GM21423 (cell line): Measurements from ENCODE around the gene GABARAP.
A peak's percentile ranks its signal among the peaks of the same experiment; 100 is the strongest.

Source experiments
- ATAC-seq: cut with Tn5 transposase; IDR thresholded peaks from one replicate; pipeline ENCODE4 v1.9.1; 2021; ENCODE audit warnings: mild to moderate bottlenecking, moderate library complexity; ENCODE audit not compliant: unreplicated experiment

GABARAP gene

DNA sequence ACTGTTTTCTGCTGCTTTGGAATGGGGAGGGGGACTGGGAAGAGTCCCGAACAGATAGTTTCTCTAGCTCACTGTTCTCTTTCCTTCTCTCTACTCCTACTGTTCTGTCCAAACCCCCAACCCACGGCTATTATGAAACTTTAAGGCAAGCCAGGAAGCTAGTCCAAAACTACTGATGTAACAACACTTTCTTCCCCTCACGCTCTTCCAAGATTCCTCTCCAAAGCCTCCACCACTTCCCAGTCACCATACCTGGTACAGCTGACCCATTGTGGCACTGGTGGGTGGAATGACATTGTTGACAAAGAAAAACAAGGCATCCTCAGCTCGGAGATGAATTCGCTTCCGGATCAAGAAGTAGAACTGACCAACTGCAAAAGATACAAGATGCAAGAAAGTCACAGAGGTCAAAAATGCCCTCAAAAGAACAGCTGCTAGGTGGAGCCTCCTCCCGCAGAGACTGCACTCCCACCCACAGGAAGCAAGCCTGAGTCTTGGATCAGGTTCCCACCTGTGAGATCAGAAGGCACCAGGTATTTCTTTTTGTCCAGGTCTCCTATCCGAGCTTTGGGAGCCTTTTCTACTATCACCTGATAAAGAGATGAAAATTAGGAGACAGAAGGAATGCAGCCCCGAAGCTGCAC, 1.0 kb downstream of the GABARAP start:
- ATAC-seq: no peak

DNA sequence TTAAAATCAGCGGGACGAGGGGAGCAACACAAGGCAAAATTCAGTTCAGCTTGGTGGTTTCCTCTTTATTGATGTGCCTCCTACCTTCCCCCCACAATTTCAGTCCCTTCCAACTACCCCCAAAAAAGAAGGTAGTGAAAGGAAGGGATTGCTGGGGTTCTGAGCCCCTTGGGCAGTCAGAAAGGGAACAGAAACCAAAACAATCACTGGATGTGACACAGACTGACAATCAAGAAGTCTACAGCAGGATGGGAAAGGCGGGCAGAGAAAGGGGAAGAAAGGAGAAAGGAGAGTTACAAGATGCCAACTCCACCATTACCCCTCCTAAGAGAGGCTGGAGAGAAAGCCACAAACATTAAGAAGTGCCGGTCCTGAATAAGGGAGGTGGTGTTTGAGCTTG, 1.9 kb downstream of the GABARAP start:
- no peak for ATAC-seq

DNA sequence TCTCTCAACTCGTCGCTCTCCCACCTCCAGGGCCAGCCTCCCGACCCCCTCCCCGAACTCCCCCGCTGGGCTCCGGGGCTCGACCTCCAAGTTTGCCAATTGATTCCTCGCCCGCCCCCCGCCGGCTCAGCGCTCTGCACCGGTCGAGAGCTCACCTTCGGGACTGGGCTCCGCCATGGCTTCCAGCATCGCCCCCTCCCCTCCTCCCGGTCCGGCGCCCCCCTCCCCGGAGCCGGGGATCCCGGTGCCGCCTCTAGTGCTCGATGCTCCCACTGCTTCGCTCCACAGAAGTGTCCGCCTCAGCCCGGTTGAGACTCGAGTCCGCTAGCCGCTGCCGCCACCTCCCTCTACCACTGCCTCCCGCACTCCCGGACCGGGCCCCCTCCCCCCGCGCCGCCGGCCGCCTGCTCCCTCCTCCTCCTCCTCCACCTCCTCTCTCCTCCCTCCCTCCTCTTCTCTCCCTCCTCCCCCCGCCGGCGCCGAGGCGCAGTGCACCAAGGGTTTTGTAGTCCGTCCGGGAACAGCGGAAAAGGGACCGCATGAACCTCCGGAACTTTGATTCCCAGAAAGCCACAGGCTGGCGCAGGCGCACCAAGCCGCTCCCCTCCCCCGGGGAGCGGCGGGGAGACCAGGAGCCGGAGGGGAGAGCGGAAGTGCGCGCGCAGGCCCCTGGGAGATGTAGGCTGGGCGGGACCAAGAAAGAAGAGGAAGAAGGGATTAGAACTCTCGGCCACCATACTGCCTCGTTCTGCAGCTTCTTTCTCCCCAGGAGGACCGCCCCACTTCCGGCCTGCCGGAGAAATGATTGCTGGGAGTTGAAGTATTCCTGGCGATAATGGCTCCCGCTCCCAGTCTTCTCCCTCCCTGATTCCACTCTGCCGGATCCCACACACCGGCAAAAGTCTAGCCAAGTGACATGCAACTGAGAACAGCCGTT, 2.9 kb downstream of the GABARAP start, which contains the start of gene PHF23:
PHF23 (minus strand) TSS at position 367 of the 937 bp plus-strand sequence; CDS start at position 189, 178 bp downstream.
- ATAC-seq: peak; percentile 52

DNA sequence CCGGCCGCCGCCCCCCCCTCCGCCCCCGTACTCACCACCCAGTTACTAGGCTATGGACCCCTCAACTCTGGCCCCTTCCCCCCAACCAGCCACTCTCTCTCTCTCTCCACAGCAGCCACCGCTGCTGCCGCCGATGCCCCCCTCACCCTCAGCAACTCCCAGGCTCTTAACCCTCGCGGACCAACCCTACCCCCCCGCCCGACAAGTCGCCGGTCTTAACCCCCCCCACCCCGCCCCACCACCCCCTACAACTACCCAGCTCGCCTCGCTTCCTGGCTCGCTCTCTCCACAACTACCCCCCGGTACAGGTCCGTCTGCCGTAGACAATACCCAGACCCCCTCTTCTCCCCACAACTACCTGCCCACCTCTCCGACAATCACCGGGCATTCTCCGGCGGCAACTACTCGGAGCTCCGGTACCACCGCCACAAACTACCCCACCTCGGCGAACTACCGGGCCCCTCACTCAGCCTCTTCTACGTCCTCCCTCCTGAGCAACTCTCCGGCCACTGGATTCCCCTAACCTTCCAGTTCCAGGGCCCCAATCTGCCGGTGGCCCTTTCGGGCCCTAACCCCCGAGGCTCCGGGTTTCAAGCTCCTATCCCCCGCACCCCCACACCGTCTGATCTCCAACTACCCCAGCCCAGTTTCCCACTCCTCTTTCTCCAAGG, 3.7 kb downstream of the GABARAP start:
- ATAC-seq: no peak

DNA sequence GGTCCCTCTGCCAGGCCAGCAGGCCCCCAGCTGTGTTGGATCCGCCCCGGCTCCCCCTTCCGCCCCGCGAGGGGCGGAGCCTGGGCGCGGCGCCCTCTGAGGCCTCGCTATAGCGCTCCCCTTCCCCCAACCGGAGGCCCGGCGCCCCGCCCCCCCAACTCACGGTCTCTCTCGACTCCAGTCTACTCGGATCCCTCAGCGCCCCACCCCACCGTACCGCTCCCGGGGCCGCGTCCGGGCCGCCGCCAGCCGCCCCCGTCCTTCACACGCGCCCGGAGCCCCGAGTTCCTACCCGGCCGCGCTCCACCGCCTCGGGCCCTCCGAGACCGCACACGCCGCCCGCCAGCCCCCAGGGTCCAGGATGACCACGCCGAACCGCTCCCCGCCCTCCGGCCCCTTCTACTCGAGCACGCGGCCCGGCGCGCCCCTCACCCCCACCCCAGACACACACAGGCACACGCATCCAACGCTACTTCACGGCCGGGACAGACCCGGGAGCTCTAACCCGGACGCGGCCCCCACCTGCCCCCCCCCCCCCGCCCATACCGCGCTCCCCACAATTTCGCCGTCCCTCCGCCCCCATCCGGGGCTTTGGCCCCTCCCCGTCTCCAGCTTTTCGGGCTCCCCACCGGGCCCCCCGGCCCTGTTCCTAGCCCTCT, 4.4 kb downstream of the GABARAP start:
- no peak for ATAC-seq

DNA sequence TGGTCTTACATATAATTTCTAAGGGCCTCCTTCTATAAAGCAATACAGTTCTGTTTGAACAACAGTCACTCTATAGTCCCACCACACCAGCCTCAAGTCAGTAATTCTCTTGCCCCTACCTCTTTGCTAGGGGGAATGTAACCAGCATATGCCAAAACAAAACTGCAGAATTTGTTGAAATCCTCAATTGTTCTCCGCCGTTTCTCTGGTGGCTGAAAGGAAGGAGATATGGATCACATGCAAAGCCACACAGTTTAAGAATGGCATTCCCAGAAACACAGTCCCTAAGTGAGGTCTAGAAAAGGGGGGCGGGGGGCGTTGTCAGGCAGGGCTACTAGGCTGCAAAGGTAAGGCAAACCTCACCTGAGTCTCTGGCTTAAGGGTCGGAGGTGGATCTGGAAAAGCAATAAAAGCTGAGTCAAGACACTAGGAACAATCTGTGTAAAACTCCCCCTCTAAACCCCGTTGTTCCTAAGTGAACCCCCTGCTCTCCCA, 4.9 kb downstream of the GABARAP start:
- no peak for ATAC-seq

DNA sequence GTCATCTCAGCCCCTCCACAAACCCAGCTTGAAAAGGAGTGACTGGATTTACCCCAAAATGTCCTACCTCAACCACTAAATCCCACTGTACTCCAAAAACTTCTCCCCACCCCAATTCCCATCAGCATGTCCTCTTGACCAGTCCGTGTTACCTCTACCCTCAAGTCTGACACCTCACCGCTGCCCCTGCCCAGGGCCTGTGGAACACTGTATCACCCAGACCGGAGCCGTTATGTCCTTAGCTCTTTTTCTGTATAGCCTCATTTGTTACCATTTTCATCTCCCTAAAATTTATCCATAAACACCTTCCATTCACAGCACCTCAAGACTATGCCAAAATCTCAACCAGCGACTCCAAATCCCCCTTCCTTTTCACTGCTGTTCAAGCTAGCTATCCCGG, 5.4 kb downstream of the GABARAP start:
- no peak for ATAC-seq

DNA sequence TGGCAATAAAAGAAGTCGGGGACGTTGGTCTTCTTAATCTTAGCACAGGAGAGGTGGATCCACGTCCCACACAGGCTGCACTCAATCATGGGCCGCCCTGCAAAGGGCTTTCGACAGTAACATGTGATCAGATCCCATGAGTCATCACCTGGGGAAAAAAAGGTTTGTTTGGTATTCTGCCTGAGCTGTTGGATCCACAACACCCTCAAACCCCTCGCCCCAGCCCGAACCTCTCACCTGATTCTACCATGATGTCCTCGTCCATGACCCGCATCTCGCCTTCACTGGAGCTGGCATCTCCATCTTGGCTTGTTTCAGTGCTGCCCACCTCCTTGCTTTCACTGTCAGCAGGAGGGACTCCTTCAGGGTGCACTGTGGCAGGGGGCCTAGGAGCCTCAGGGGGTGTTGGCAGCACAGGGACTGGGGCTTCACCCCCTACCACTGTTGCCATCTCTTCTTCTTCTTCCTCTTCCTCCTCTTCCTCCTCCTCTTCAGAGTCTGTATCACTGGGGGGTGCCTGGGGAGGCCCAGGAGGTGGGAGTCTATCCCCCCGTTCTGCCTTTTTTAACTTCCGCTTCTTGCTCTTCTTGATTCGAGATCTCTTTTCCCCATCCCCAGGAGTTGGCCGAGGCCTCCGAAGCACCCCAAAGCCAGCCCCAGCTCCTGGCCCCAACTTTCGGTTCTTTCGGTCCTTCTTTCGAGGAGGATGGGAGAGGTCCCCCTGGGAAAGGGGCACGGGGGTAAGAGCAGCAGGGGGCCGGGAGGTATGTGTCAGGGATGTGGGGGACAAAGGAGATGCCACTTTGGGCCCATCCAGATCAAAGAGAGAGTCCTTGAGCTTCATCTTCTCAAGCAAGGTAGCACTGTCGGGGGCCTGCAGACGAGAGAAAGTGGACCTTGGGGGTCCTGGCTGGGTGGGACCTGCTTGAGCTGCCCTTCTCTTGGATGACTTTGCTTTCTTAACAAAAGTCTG, 6.3 kb downstream of the GABARAP start:
- no peak for ATAC-seq

DNA sequence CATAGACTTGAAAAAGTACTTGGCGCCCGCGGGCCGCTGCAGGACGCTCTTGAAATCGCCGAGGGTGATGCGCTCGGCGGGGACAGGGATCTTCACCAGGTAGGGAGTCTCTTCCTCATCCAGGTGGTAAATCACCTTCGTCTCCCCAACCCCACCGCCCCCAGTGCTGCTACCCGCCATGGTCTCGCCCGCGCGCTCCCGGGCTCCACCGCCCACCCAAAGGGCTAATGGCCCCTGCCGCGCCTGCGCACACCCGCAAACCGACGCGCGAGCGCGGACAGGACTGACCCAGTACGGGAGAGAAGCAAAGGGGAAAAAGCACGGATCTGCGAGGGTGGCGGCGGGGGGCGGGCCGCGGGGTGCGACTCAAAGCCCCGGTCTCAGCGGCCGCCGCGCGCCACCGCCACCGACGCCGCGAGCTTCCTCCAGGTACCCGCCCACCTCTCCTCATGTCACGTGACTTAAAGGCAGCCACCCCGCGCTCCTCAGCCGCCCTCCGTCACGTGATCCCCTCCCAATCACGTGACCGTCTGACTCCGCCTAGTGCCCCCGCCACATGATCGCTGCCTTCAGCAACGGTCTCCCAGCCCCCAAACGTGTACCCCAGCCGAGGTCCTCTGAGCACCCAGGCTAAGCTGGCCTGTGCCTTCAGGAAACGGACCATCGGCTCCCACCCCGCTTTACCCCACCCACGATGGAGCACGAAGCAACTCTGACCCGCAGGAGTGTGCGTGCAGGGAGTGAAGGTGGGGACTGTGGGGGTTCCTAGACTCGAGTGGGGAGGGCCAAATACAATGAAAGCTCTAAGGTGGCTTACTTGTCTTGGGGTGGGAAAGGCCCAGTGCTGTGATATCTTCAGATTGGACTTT, 7.9 kb downstream of the GABARAP start, which contains the start of gene DVL2:
DVL2 (minus strand) TSS at position 435 of the 869 bp plus-strand sequence; CDS start at position 180, 255 bp downstream.
- peak; percentile 51 for ATAC-seq

DNA sequence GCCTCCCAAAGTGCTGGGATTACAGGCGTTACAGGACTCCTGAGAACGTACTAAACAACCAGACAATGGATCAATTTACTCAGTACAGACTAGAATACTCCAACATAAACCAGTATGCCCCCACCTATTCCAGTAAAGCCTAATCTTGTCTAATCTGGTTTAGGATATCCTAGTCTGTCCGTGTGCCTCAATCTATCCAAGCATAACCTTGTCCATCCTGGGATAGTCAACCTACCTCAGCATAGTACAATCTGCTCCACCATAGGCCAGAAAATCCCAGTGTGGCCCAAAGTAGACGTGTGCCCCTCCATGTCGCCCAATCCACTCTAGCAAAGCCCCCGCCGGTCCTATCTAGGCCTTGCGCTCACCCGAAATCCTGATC, 8.6 kb downstream of the GABARAP start:
- ATAC-seq: no peak

DNA sequence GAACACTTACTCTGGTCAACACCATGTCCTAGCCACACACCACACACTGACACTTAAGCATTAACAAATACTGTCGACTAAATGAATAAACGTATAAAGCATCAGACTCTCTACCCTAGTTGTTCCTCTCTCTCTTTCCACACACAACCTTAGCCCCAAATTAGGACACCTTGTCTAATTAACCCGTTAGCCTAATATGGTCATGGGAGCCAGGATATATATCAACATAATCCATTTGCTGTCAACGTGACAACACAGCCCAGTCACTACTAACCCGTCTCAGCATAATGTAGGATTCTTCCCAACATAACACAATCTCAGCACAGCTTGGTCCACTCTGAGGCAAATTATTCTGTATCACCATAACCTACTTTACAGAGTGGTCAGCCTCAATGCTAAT, 10.1 kb downstream of the GABARAP start:
- ATAC-seq: no peak

DNA sequence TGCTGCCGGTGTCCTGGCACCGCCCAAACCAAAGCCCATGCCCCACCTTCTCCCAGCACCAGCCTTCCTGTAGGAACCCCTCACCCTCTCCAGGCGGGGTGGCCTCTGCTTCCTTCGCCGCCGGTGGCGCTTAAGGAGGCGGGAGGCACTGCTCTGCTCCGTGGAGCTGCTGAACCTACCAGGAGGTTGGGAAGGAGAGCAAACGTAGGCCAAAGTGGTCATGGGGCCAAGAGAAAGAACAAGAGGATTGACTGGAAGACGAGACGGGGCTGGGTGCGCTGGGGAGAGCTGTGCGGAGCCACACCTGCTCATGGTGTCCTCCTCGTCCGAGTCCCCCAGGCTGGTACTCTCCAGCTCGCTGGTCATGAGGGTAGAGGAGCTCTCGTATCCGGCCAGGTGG, 12.7 kb downstream of the GABARAP start:
- ATAC-seq: no peak

DNA sequence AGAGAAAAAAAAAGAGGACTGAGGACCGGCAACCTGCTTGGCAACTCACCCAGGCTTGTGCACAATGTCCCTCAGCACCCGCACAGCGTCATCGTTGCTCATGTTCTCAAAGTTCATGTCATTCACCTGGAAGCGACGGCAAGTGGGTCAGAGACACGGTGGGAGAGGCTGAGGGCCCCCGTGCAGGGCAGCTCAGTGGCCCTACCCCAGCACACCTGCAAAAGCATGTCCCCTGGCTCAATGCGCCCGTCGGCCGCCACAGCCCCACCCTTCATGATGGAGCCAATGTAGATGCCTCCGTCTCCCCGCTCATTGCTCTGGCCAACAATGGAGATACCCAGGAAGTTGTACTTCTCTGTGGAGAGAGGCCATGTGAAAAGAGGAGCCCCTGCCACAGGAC, 13.3 kb downstream of the GABARAP start:
- no peak for ATAC-seq

DNA sequence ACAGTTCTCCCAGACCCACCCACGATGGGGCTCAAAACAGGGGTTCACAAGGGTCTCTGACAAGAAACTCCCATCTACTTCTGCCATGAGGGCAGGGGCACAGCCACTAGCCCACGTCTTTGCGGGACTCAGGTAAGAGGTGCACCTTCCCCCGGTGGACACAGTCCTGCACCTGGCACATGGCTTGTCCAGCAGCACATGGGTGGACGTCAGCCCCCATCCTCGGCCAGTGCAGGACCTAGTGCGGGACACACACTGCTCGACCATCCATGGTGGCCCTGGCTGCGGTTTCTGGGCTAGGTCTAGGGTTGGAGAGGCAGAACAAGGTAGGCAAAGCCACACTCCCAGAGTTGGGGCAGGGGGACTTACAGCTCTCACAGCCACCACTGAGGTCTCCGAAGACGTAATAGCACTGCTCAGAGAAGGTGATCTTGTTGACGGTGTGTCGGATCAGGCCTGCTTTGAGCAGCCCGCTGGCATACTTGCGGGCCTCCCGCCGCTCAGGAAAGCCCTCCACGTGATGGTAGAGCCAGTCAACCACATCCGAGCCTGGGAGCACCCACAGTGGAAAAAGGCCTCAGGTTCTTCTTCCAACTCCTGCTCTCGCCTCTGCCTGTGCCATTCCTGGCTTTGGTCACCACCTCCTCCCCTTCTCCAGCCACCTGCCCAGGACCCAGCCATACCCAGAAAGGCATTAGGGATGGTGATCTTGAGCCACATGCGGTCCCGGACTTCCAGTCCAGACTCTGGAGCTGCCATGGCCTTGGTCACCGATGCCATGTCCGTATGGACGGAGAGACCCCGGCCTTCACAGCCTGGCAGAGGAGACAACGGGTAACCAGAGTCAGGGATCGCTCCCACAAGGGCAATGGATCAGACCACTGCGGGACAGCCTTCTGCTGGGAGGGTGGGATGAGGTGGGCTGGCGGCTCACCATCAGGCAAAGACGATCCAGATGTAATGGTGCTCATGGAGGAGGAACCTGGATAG, 15.2 kb downstream of the GABARAP start:
- no peak for ATAC-seq

DNA sequence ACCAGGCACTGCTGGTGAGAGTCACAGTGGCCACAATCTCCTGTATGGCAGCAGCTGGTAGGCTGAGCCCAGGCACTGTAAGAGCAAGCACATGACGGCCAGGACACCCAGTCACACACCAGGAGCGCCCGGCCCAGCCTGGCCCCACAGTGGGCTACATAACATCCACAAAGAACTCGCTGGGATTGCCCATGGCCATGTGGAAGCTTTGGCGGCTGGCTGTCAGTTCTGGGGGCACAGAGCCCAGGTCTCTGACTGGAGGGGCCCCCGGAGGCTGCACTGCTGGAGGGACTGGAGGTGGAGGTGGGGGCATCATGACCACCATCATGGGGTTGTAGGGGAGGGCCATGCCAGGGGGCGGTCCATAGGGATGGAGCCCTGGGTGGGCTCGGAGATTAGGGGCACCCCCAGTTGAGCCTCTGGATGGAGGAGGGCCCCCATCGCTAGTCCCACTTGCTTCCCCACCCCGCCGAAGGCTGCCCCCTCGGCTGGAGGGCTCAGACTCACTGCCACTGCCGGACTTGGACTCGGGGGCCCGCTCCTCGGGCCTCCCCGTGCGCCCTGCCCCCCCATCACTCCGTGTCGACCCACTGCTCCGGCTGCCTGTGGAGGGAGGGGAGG, 16.4 kb downstream of the GABARAP start:
- no peak for ATAC-seq

DNA sequence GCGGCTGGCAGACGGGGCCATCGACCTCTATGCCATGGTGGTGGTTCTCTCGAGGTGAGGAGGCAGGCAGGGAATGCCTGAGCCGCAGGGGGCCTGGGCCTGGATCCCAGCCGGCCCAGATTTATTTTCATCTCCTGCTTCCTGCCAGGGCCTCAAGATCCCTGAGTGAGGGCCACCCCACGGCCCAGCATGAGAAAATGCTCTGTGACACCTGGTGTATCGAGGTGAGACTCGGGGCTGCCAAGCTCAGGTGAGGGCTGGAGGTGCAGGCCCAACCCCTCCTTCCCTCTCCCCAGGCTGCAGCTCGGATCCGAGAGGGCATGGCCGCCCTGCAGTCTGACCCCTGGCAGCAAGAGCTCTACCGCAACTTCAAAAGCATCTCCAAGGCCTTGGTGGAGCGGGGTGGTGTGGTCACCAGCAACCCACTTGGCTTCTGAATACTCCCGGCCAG, 17.6 kb downstream of the GABARAP start:
- no peak for ATAC-seq

DNA sequence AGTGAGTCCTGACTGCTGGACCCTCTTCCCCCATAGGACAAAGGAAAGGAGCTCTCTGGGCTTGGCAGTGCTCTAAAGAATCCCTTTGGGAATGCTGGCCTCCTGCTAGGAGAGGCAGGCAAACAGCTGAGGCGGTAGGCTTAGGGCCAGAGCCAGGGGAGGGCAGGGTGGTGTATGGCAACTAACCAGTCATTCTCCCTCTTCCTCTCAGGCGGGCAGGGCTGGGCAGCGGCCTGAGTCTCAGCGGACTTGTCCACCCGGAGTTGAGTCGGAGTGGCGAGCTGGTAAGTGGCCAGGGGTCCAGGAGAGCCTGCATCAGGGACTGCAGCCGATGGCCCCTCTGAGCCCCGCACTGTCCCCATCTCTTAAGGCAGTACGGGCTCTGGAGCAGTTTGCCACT, 18.1 kb downstream of the GABARAP start:
- ATAC-seq: no peak
